HG02763 (cell line): ENCODE data around the gene UTP3.
"Not testable (repeated sequence)": the region's sequence is repeated elsewhere in the genome, so short reads cannot be mapped to it uniquely, and the experiment has no call there.

Source experiments
- ATAC-seq: cut with Tn5 transposase; IDR thresholded peaks from one replicate; pipeline ENCODE4 v1.9.1; 2021; ENCODE audit warnings: mild to moderate bottlenecking, moderate library complexity; ENCODE audit not compliant: unreplicated experiment

UTP3 gene

GRCh38 chr4:70687821-70688794 is at the start of gene UTP3:
UTP3 (plus strand) TSS chr4:70688532; CDS start chr4:70688678, 146 bp downstream.
- peak; percentile 94 for ATAC-seq

- ATAC-seq = no peak
Measured at GRCh38 chr4:70640192-70640591, 48.1 kb upstream of the UTP3 start.

- ATAC-seq = not testable (repeated sequence)
Measured at GRCh38 chr4:70650741-70651140, 37.6 kb upstream of the UTP3 start.

GRCh38 chr4:70651864-70652506 is 36.3 kb upstream of the UTP3 start:
- ATAC-seq = no peak

GRCh38 chr4:70654605-70655011 is 33.7 kb upstream of the UTP3 start:
- ATAC-seq = no peak

- no peak for ATAC-seq
Measured at GRCh38 chr4:70657326-70657725, 31.0 kb upstream of the UTP3 start.

GRCh38 chr4:70658418-70658817 is 29.9 kb upstream of the UTP3 start:
- no peak for ATAC-seq

GRCh38 chr4:70660106-70660505 is 28.2 kb upstream of the UTP3 start:
- ATAC-seq = no peak

GRCh38 chr4:70661309-70661922 is 26.9 kb upstream of the UTP3 start:
- ATAC-seq = not testable (repeated sequence)

- no peak for ATAC-seq
Measured at GRCh38 chr4:70666369-70666768, 22.0 kb upstream of the UTP3 start, which contains the start of gene JCHAIN. JCHAIN (minus strand) TSS chr4:70666508; CDS start chr4:70666490, 18 bp downstream.

- no peak for ATAC-seq
Measured at GRCh38 chr4:70667740-70668535, 20.4 kb upstream of the UTP3 start.

GRCh38 chr4:70670332-70671014 is 17.9 kb upstream of the UTP3 start:
- no peak for ATAC-seq

- no peak for ATAC-seq
Measured at GRCh38 chr4:70671091-70671490, 17.2 kb upstream of the UTP3 start.

GRCh38 chr4:70674191-70674590 is 14.1 kb upstream of the UTP3 start:
- ATAC-seq = no peak

GRCh38 chr4:70674731-70675130 is 13.6 kb upstream of the UTP3 start:
- no peak for ATAC-seq

GRCh38 chr4:70676554-70677090 is 11.7 kb upstream of the UTP3 start:
- ATAC-seq = no peak

GRCh38 chr4:70678383-70678999 is 9.8 kb upstream of the UTP3 start:
- ATAC-seq = peak; percentile 75

- ATAC-seq = no peak
Measured at GRCh38 chr4:70680934-70681333, 7.4 kb upstream of the UTP3 start.

- ATAC-seq = no peak
Measured at GRCh38 chr4:70681704-70682103, 6.6 kb upstream of the UTP3 start.
